HCT116 (cell line): ENCODE data around the gene PAFAH1B1.

Experiments
- CTCF ChIP-seq, 3 experiments: fragments of 200-600 bp in 1 of 3; sonication (generic) in 1 of 3; IDR thresholded peaks in 2 of 3; conservative IDR thresholded peaks in 1 of 3; 2 replicates each; pipeline ENCODE4 v1.5.1; 2012 to 2017; ENCODE audit warnings: low read depth in 2 of 3, low read length in 2 of 3, antibody characterized with exemption in 1 of 3, borderline replicate concordance in 1 of 3, control low read depth in 1 of 3, mild to moderate bottlenecking in 1 of 3, mixed read lengths in 1 of 3, mixed run types in 1 of 3, moderate library complexity in 1 of 3; ENCODE audit not compliant: insufficient read depth in 1 of 3
- POLR2A ChIP-seq: IDR thresholded peaks from 2 replicates; pipeline ENCODE4 v1.7.0; 2011; ENCODE audit warnings: borderline replicate concordance; ENCODE audit not compliant: insufficient read depth, insufficient read length; ENCODE audit errors: extremely low read depth
- RAD21 ChIP-seq: IDR thresholded peaks from 2 replicates; pipeline ENCODE4 v1.6.1; 2012; ENCODE audit warnings: low read depth, mild to moderate bottlenecking

- TF ChIP-seq RAD21 (no peak; the same call in 1 of the 2 replicates), CTCF (IDR thresholded peaks at IDR 0.05 in 2 of 3, conservative IDR thresholded peaks at IDR 0.05 in 1 of 3; ENCODE audit: borderline replicate concordance in 1 of 3, insufficient read depth in 1 of 3, low read depth in 2 of 3, low read length in 2 of 3) (peak in 2 of 3 experiments; percentile 65 to 67; a peak in 4 of 6 replicates), POLR2A (no peak)
These were observed 114.5 kb downstream of the PAFAH1B1 start for GRCh38 chr17:2707721-2708584.
